Suprapubic skin (tissue), 4 donors: ENCODE data around the gene UAP1. TPM values are rescaled to one million over a fixed set of nuclear protein-coding genes. Genes with fewer than 3 reads are reported as not detected.
"Not testable (repeated sequence)": the region's sequence is repeated elsewhere in the genome, so short reads cannot be mapped to it uniquely, and the experiment has no call there.

Experiments
- DNase-seq, 2 donors: peaks; one replicate each; pipeline ENCODE4 v3.0.0-alpha.2; 2019; ENCODE audit warnings: low spot score in 2 of 2
- H3K27ac ChIP-seq: fragments of 200-600 bp; sonication (generic); one replicate; pipeline ENCODE4 v1.5.1; 2019
- H3K27me3 ChIP-seq: fragments of 200-600 bp; sonication (generic); one replicate; pipeline ENCODE4 v1.5.1; 2019
- H3K36me3 ChIP-seq: fragments of 200-600 bp; sonication (generic); one replicate; pipeline ENCODE4 v1.5.1; 2019
- H3K4me1 ChIP-seq: fragments of 200-600 bp; sonication (generic); one replicate; pipeline ENCODE4 v1.5.1; 2019
- H3K4me3 ChIP-seq: fragments of 200-600 bp; sonication (generic); one replicate; pipeline ENCODE4 v1.5.1; 2019; ENCODE audit warnings: mild to moderate bottlenecking
- H3K9me3 ChIP-seq: fragments of 200-600 bp; sonication (generic); one replicate; pipeline ENCODE4 v1.5.1; 2019
- EP300 ChIP-seq: sonication (generic); formaldehyde crosslinking; IDR thresholded peaks from one replicate; pipeline ENCODE4 v1.6.1; 2017; ENCODE audit warnings: antibody characterized with exemption
- POLR2A ChIP-seq, 2 donors: fragments of 450-650 bp; IDR thresholded peaks; one replicate each; pipeline ENCODE4 v1.6.1; 2017; ENCODE audit warnings: antibody characterized with exemption in 2 of 2, mild to moderate bottlenecking in 2 of 2, moderate library complexity in 2 of 2
- POLR2AphosphoS5 ChIP-seq, 3 donors: sonication (generic); formaldehyde crosslinking; IDR thresholded peaks; one replicate each; pipeline ENCODE4 v1.6.1; 2017; ENCODE audit warnings: antibody characterized with exemption in 3 of 3
- WGBS: methylation state at CpG from one replicate; pipeline ENCODE4 v1.1.5; 2018; 5-methylcytosine and 5-hydroxymethylcytosine counted together
- total RNA-seq, 4 donors: library from RNA; depleted of rRNA; stranded (reverse); fragments of >200 nt; gene quantifications; one replicate each; pipeline ENCODE4 v1.1.0, GENCODE V29; 2016
- TF ChIP-seq, protein P1 (sequence below), 2 donors: fragments of 200-600 bp in 1 of 2; fragments of 450-650 bp in 1 of 2; sonication (generic) in 1 of 2; IDR thresholded peaks; one replicate each; pipeline ENCODE4 v1.5.1; 2016 to 2019; ENCODE audit warnings: antibody characterized with exemption in 2 of 2, mild to moderate bottlenecking in 1 of 2, moderate library complexity in 1 of 2

Gene UAP1
- total RNA-seq, 4 donors from 2014 or later, result 27.0 to 65.7 (median 47.9) TPM

DNA sequence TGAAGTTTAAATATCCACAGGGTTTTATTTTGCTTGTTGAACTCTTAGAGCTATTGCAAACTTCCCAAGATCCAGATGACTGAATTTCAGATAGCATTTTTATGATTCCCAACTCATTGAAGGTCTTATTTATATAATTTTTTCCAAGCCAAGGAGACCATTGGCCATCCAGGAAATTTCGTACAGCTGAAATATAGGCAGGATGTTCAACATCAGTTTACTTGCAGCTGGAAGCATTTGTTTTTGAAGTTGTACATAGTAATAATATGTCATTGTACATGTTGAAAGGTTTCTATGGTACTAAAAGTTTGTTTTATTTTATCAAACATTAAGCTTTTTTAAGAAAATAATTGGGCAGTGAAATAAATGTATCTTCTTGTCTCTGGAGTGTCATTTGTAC, 37.9 kb downstream of the UAP1 start:
- no peak overlapping the region for H3K27ac ChIP-seq
- no peak overlapping the region for H3K4me3 ChIP-seq
- no peaks in the 10 kb centered on the region for H3K27me3 ChIP-seq
- no peak for DNase-seq
- 82% methylated on average over 1 of the region's 1 CpG for WGBS
- H3K36me3 ChIP-seq, result peaks cover 49% of the 10 kb centered on the region
- no peaks in the 10 kb centered on the region for H3K4me1 ChIP-seq
- H3K9me3 ChIP-seq, result no peaks in the 10 kb centered on the region
- TF ChIP-seq EP300 (no peak), POLR2A (IDR thresholded peaks at IDR 0.05) (no peak), POLR2AphosphoS5 (IDR thresholded peaks at IDR 0.05) (no peak)
- TF ChIP-seq, protein P1, sequence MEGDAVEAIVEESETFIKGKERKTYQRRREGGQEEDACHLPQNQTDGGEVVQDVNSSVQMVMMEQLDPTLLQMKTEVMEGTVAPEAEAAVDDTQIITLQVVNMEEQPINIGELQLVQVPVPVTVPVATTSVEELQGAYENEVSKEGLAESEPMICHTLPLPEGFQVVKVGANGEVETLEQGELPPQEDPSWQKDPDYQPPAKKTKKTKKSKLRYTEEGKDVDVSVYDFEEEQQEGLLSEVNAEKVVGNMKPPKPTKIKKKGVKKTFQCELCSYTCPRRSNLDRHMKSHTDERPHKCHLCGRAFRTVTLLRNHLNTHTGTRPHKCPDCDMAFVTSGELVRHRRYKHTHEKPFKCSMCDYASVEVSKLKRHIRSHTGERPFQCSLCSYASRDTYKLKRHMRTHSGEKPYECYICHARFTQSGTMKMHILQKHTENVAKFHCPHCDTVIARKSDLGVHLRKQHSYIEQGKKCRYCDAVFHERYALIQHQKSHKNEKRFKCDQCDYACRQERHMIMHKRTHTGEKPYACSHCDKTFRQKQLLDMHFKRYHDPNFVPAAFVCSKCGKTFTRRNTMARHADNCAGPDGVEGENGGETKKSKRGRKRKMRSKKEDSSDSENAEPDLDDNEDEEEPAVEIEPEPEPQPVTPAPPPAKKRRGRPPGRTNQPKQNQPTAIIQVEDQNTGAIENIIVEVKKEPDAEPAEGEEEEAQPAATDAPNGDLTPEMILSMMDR (IDR thresholded peaks at IDR 0.05), result no peak

- H3K36me3 ChIP-seq, result peaks cover 38% of the 10 kb centered on the region
- not testable (repeated sequence) for H3K4me3 ChIP-seq, H3K27me3 ChIP-seq, H3K27ac ChIP-seq, DNase-seq, H3K9me3 ChIP-seq, H3K4me1 ChIP-seq
- 100% methylated on average over 2 of the region's 2 CpGs for WGBS
Measured at GRCh38 chr1:162603117-162603516, 41.6 kb downstream of the UAP1 start.

DNA sequence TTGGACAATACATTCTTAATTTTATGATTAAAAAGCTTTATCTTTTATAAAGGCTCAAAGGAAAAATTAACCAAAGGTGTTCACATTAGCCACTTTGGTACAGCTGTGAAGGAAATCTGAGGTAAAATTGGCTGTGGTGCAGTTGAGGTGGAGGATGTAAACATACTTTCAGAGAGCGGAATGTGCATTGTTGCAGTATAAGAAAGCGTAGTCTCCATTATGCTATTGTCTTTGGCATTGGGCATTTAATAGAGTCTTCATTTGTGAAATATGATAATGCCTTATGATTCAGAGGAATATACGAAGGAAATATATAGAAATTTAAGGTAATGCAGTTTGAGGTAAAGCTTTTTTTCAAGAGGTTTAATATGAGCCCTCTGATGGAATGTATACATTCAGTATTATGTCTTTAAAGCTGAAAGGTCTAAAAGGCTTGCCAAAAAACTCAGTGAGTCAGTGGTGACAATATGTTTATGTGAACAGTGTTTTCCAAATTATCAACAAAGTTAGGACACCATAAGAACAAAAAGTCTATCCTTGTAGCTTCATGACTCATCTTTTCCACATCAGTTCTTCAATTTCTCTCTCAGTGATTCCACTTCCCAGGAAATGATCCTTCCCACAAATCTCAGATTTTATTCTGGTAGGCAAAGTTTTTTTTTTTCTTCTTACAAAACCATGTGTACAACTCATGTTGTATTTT, 43.9 kb downstream of the UAP1 start:
- H3K27me3 ChIP-seq, result no peaks in the 10 kb centered on the region
- H3K4me1 ChIP-seq, result peaks cover 7% of the 10 kb centered on the region
- TF ChIP-seq, protein P1 (IDR thresholded peaks at IDR 0.05), result no peak
- TF ChIP-seq POLR2AphosphoS5 (IDR thresholded peaks at IDR 0.05) (no peak), EP300 (no peak), POLR2A (IDR thresholded peaks at IDR 0.05) (no peak)
- H3K36me3 ChIP-seq, result peaks cover 20% of the 10 kb centered on the region
- 89% methylated on average over 3 of the region's 3 CpGs for WGBS
- no peaks in the 10 kb centered on the region for H3K9me3 ChIP-seq
- no peak for DNase-seq
- H3K4me3 ChIP-seq, result no peak overlapping the region
- H3K27ac ChIP-seq, result peak overlapping the region; percentile 15

DNA sequence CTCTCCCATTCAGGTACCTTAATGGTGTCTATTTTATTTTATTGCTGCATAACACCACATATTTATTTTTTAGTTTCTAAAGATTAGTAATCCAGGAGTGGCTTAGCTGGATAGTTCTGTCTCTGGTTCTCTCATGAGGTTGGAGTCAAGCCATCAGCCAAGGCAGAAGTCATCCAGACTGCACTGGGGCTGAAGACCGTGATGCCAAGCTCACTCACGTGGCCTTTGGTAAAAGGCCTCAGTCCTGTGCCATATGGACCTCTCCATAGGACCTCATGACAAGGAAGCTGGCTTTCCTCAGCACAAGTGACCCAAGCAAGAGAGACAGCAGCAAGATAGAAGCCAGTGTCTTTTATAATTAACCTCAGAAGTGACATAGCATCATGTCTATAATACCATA, 47.8 kb downstream of the UAP1 start:
- no peak overlapping the region for H3K4me3 ChIP-seq
- no peak for DNase-seq
- H3K27me3 ChIP-seq, result no peaks in the 10 kb centered on the region
- H3K9me3 ChIP-seq, result no peaks in the 10 kb centered on the region
- TF ChIP-seq EP300 (no peak), POLR2AphosphoS5 (IDR thresholded peaks at IDR 0.05) (no peak), POLR2A (IDR thresholded peaks at IDR 0.05) (no peak)
- TF ChIP-seq, protein P1 (IDR thresholded peaks at IDR 0.05), result no peak
- H3K36me3 ChIP-seq, result no peaks in the 10 kb centered on the region
- no peak overlapping the region for H3K27ac ChIP-seq
- H3K4me1 ChIP-seq, result peaks cover 24% of the 10 kb centered on the region
- WGBS, result 80% methylated on average over 2 of the region's 2 CpGs

- WGBS, result 43% methylated on average over 8 of the region's 8 CpGs
- Histone ChIP-seq H3K9me3 (peaks cover 6% of the 10 kb centered on the region), H3K4me1 (peaks cover 18% of the 10 kb centered on the region), H3K4me3 (no peak overlapping the region), H3K36me3 (no peaks in the 10 kb centered on the region), H3K27ac (peak overlapping the region; percentile 21), H3K27me3 (no peaks in the 10 kb centered on the region)
- TF ChIP-seq, protein P1 (IDR thresholded peaks at IDR 0.05), result no peak
- peak in 1 of 3 donors; percentile 9 for TF ChIP-seq POLR2AphosphoS5 (IDR thresholded peaks at IDR 0.05)
- peak in 1 of 2 donors; percentile 75 for DNase-seq
Measured at GRCh38 chr1:162612606-162613400, 51.3 kb downstream of the UAP1 start.
